Astrocyte (in vitro differentiated cells and primary cell): ENCODE results near the gene LRTM2. TPM values are rescaled to one million over a fixed set of nuclear protein-coding genes. Genes with fewer than 3 reads are reported as not detected.
A peak's percentile ranks its signal among the peaks of the same experiment; 100 is the strongest.

ENCODE experiments used
- DNase-seq: peaks from one replicate; pipeline ENCODE4 v3.0.0-alpha.2; 2010; ENCODE audit warnings: low read depth
- FAIRE-seq: peaks from 2 replicates; lab custom pipeline; 2011; peaks lifted over from hg19 to GRCh38; lab: Jason Lieb, UNC
- H2AFZ ChIP-seq: 2 replicates; pipeline ENCODE4 v1.6.0; 2012; ENCODE audit warnings: low read depth, low read length, inconsistent platforms
- H3K27ac ChIP-seq: 2 replicates; pipeline ENCODE4 v1.5.1; 2011; ENCODE audit warnings: low read depth, low read length, inconsistent platforms
- H3K27me3 ChIP-seq: 2 replicates; pipeline ENCODE4 v1.6.0; 2011; ENCODE audit warnings: low read length, inconsistent platforms; ENCODE audit not compliant: insufficient read depth
- H3K36me3 ChIP-seq: 2 replicates; pipeline ENCODE4 v1.5.1; 2011; ENCODE audit warnings: low read length, inconsistent platforms; ENCODE audit not compliant: insufficient read depth
- H3K4me1 ChIP-seq: 2 replicates; pipeline ENCODE4 v1.5.1; 2011; ENCODE audit warnings: low read length, inconsistent platforms; ENCODE audit not compliant: insufficient read depth
- H3K4me2 ChIP-seq: 2 replicates; pipeline ENCODE4 v1.6.0; 2012; ENCODE audit warnings: low read length, inconsistent platforms
- H3K4me3 ChIP-seq: 2 replicates; pipeline ENCODE4 v1.5.1; 2011; ENCODE audit warnings: low read depth, mild to moderate bottlenecking, low read length, inconsistent platforms; ENCODE audit not compliant: insufficient read depth
- H3K79me2 ChIP-seq: 2 replicates; pipeline ENCODE4 v1.6.0; 2012; ENCODE audit warnings: mild to moderate bottlenecking, low read length, inconsistent platforms; ENCODE audit not compliant: insufficient read depth
- H3K9ac ChIP-seq: 2 replicates; pipeline ENCODE4 v1.6.0; 2012; ENCODE audit warnings: mild to moderate bottlenecking, low read length, inconsistent platforms
- H3K9me3 ChIP-seq: 2 replicates; pipeline ENCODE4 v1.5.1; 2012; ENCODE audit warnings: low read depth, mild to moderate bottlenecking, low read length, inconsistent platforms; ENCODE audit not compliant: insufficient read depth
- H4K20me1 ChIP-seq: 2 replicates; pipeline ENCODE4 v1.6.0; 2012; ENCODE audit warnings: low read length, inconsistent platforms; ENCODE audit not compliant: insufficient read depth
- H3K27ac Mint-ChIP-seq: one replicate; pipeline ENCODE4 v1.8.0; 2021; ENCODE audit warnings: mild to moderate bottlenecking, mixed read lengths; ENCODE audit not compliant: unreplicated experiment
- H3K27me3 Mint-ChIP-seq: one replicate; pipeline ENCODE4 v1.8.0; 2021; ENCODE audit warnings: low read depth, mixed read lengths; ENCODE audit not compliant: unreplicated experiment
- H3K36me3 Mint-ChIP-seq: one replicate; pipeline ENCODE4 v1.8.0; 2021; ENCODE audit warnings: low read depth, mixed read lengths; ENCODE audit not compliant: unreplicated experiment
- H3K4me1 Mint-ChIP-seq: one replicate; pipeline ENCODE4 v1.8.0; 2021; ENCODE audit warnings: low read depth, mixed read lengths; ENCODE audit not compliant: unreplicated experiment
- H3K4me3 Mint-ChIP-seq: one replicate; pipeline ENCODE4 v1.8.0; 2021; ENCODE audit warnings: mild to moderate bottlenecking, moderate library complexity, mixed read lengths; ENCODE audit not compliant: unreplicated experiment
- H3K9me3 Mint-ChIP-seq: one replicate; pipeline ENCODE4 v1.8.0; 2021; ENCODE audit warnings: mild to moderate bottlenecking, mixed read lengths; ENCODE audit not compliant: unreplicated experiment
- EZH2 ChIP-seq: IDR thresholded peaks from 2 replicates; pipeline ENCODE4 v1.6.1; 2012; ENCODE audit warnings: mild to moderate bottlenecking, low read length, inconsistent platforms; ENCODE audit not compliant: insufficient read depth
- total RNA-seq: library from RNA; stranded (reverse); gene quantifications from 2 replicates; pipeline ENCODE4 v1.2.1, GENCODE V29; 2021
- TF ChIP-seq, protein P1 (sequence below): IDR thresholded peaks from 2 replicates; pipeline ENCODE4 v1.5.1; 2011; ENCODE audit warnings: low read depth, mild to moderate bottlenecking, inconsistent platforms, low read length, moderate library complexity; ENCODE audit not compliant: insufficient read depth

Gene LRTM2
- total RNA-seq, 1 donor from 2014 or later: not detected

DNA sequence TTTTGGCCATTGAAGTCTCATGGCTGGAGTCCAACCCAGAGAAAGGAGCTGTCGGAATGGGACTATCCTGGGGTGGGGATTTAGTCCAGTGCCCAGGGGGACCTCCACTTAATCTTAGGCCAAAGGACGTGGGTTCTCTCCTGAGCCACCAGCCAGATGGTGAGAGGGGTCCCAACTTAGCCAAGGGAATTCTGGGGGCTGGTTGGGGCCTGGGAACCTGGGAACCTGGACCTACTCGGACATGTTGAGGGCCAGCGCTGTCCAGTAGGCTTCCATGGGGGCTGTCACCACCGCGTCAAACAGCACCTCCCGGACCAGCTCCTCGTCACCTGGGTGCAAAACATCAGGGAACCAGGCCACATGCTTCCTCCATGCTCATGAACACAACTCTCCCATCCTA lies 33.4 kb downstream of the LRTM2 start:
- no peak overlapping the region for H3K4me3 ChIP-seq
- H3K27ac ChIP-seq: no peak overlapping the region
- no peaks in the 10 kb centered on the region for H3K27me3 ChIP-seq
- peaks cover 20% of the 10 kb centered on the region for H3K9me3 ChIP-seq
- Mint-ChIP-seq H3K4me1 (no peaks in the 10 kb centered on the region), H3K27ac (no peak overlapping the region), H3K27me3 (peaks cover 34% of the 10 kb centered on the region), H3K4me3 (no peak overlapping the region), H3K36me3 (peaks cover 1% of the 10 kb centered on the region), H3K9me3 (peaks cover 3% of the 10 kb centered on the region)
- TF ChIP-seq, protein P1, sequence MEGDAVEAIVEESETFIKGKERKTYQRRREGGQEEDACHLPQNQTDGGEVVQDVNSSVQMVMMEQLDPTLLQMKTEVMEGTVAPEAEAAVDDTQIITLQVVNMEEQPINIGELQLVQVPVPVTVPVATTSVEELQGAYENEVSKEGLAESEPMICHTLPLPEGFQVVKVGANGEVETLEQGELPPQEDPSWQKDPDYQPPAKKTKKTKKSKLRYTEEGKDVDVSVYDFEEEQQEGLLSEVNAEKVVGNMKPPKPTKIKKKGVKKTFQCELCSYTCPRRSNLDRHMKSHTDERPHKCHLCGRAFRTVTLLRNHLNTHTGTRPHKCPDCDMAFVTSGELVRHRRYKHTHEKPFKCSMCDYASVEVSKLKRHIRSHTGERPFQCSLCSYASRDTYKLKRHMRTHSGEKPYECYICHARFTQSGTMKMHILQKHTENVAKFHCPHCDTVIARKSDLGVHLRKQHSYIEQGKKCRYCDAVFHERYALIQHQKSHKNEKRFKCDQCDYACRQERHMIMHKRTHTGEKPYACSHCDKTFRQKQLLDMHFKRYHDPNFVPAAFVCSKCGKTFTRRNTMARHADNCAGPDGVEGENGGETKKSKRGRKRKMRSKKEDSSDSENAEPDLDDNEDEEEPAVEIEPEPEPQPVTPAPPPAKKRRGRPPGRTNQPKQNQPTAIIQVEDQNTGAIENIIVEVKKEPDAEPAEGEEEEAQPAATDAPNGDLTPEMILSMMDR: no peak
- no peak for TF ChIP-seq EZH2
- DNase-seq (no peak), FAIRE-seq (no peak)
- no peaks in the 10 kb centered on the region for H3K79me2 ChIP-seq
- H3K9ac ChIP-seq: no peak overlapping the region
- H3K4me1 ChIP-seq: no peaks in the 10 kb centered on the region
- H2AFZ ChIP-seq: no peak overlapping the region
- H3K4me2 ChIP-seq: no peak overlapping the region
- H4K20me1 ChIP-seq: no peaks in the 10 kb centered on the region
- no peaks in the 10 kb centered on the region for H3K36me3 ChIP-seq

DNA sequence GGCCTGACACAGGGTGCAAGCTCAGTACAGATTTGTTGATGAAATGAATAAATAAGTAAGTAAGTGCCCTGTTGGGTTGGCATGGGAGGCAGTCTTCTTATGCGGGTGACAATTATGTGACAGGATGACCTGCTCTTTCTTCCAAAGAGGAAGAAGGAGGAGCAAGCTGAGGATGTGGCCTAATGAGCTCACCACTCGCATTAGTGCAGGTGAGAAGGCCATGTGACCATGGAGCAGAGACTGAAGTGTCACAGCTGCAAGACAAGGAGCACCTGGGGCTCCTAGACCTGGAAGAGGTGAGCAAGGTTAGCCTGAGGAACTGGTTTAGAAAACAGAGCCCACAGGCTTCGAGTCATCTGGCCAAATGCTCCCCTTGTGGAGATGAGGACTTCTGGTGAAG lies 34.9 kb downstream of the LRTM2 start:
- Histone ChIP-seq H3K36me3 (no peaks in the 10 kb centered on the region), H3K9me3 (peaks cover 20% of the 10 kb centered on the region), H3K27ac (no peak overlapping the region), H3K4me2 (no peak overlapping the region), H3K4me3 (no peak overlapping the region), H4K20me1 (no peaks in the 10 kb centered on the region), H3K9ac (no peak overlapping the region), H2AFZ (no peak overlapping the region), H3K27me3 (no peaks in the 10 kb centered on the region), H3K79me2 (no peaks in the 10 kb centered on the region), H3K4me1 (no peaks in the 10 kb centered on the region)
- Mint-ChIP-seq H3K4me3 (no peak overlapping the region), H3K4me1 (no peaks in the 10 kb centered on the region), H3K36me3 (peaks cover 1% of the 10 kb centered on the region), H3K27ac (no peak overlapping the region), H3K9me3 (peaks cover 3% of the 10 kb centered on the region), H3K27me3 (peaks cover 43% of the 10 kb centered on the region)
- DNase-seq (peak; percentile 18), FAIRE-seq (no peak)
- no peak for TF ChIP-seq EZH2
- TF ChIP-seq, protein P1: no peak

DNA sequence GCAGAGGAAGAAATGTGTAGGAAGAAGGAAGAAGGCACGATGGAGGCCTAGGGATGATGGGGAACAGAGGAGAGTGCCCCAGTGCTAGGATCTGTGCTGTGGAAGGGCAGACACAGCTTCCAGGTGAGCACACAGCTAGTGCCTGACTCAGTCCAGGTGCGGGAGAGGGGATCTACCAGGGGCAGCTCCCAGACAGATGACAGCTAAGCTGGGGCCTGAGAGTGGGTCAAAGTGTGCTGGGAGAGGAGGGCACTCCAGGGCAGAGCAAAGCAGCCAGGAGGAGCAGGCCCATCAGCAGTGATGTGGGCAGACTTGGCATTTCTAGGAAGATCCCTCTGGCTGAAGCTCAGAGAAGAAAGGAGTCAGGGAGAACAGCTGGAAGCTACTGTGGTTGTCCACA lies 36.7 kb downstream of the LRTM2 start:
- no peak for FAIRE-seq
- H3K4me1 Mint-ChIP-seq: no peaks in the 10 kb centered on the region
- H3K9me3 Mint-ChIP-seq: peaks cover 3% of the 10 kb centered on the region
- H4K20me1 ChIP-seq: no peaks in the 10 kb centered on the region
- H3K27ac ChIP-seq: no peak overlapping the region
- H3K27me3 ChIP-seq: no peaks in the 10 kb centered on the region
- no peak for DNase-seq
- H3K27me3 Mint-ChIP-seq: peaks cover 48% of the 10 kb centered on the region
- H3K4me2 ChIP-seq: no peak overlapping the region
- H3K9ac ChIP-seq: no peak overlapping the region
- TF ChIP-seq, protein P1: no peak
- no peak for TF ChIP-seq EZH2
- peaks cover 1% of the 10 kb centered on the region for H3K36me3 Mint-ChIP-seq
- H3K79me2 ChIP-seq: no peaks in the 10 kb centered on the region
- no peak overlapping the region for H3K4me3 Mint-ChIP-seq
- H3K4me3 ChIP-seq: no peak overlapping the region
- no peaks in the 10 kb centered on the region for H3K36me3 ChIP-seq
- peaks cover 20% of the 10 kb centered on the region for H3K9me3 ChIP-seq
- H3K27ac Mint-ChIP-seq: no peak overlapping the region
- H3K4me1 ChIP-seq: no peaks in the 10 kb centered on the region
- no peak overlapping the region for H2AFZ ChIP-seq
